K562 (cell line): Measurements from ENCODE around the gene CDC25B. TPM values are rescaled to one million over a fixed set of nuclear protein-coding genes. Genes with fewer than 3 reads are reported as not detected.

ENCODE experiments used
- ATAC-seq: fragments of 200-7000 bp; cut with Tn5 transposase; 3 replicates; pipeline ENCODE4 v1.9.1; 2020; ENCODE audit warnings: moderate library complexity
- BruUV-seq: library from RNA; stranded (reverse); fragments of 400-500 nt; replicated peaks from 2 replicates; lab custom pipeline; 2021; lab: Mats Ljungman, UMichigan
- CTCF ChIA-PET: fragments of 300-600 bp; formaldehyde crosslinking; extraction: SDS; loops from one replicate; lab custom pipeline; 2021; ENCODE audit warnings: low intra/inter-chr PET ratio; lab: Yijun Ruan, JAX
- POLR2A ChIA-PET: fragments of 300-600, 350-650 bp; sonication (Branson Sonifier 250); formaldehyde crosslinking; extraction: SDS; loops from one replicate; lab custom pipeline; 2021; ENCODE audit warnings: antibody characterized with exemption, inconsistent platforms; lab: Yijun Ruan, JAX
- DNase-seq, 4 experiments: peaks; one replicate each; pipeline versions ENCODE4 v3.0.0 to v3.0.0-alpha.2; 2011 to 2018; ENCODE audit warnings: low spot score in 3 of 4, mixed read lengths in 3 of 4; ENCODE audit errors: extremely low read depth in 1 of 4
- FAIRE-seq: peaks from 2 replicates; lab custom pipeline; 2011; peaks lifted over from hg19 to GRCh38; lab: Jason Lieb, UNC
- H2AFZ ChIP-seq: 2 replicates; pipeline ENCODE4 v1.6.0; 2011; ENCODE audit warnings: low read depth, low read length, control low read depth, inconsistent platforms
- H3K27ac ChIP-seq: fragments of 200-600 bp; 3 replicates; pipeline ENCODE4 v1.8.0; 2011; ENCODE audit warnings: low read depth, mild to moderate bottlenecking, control low read depth, inconsistent platforms, low read length, moderate library complexity, mixed read lengths; ENCODE audit errors: extremely low read depth
- H3K27me3 ChIP-seq, 2 experiments: fragments of 300-600 bp in 1 of 2; 2 replicates in 1 of 2; 3 replicates in 1 of 2; pipeline versions ENCODE4 v1.6.0 to v1.8.0; 2011; ENCODE audit warnings: inconsistent platforms in 2 of 2, low read length in 2 of 2, mild to moderate bottlenecking in 1 of 2, mixed read lengths in 1 of 2, moderate library complexity in 1 of 2; ENCODE audit not compliant: control insufficient read depth in 2 of 2, insufficient read depth in 2 of 2
- H3K36me3 ChIP-seq: fragments of 300-600 bp; 3 replicates; pipeline ENCODE4 v1.8.0; 2011; ENCODE audit warnings: mild to moderate bottlenecking, low read length, inconsistent platforms; ENCODE audit not compliant: control insufficient read depth, insufficient read depth
- H3K4me1 ChIP-seq, 2 experiments: fragments of 200-600 bp in 1 of 2; replicated peaks in 1 of 2; 2 replicates in 1 of 2; 3 replicates in 1 of 2; pipeline versions ENCODE4 v1.5.1 to v1.8.0; 2011; ENCODE audit warnings: inconsistent platforms in 2 of 2, low read length in 2 of 2, mild to moderate bottlenecking in 1 of 2, mixed read lengths in 1 of 2, moderate library complexity in 1 of 2; ENCODE audit not compliant: control insufficient read depth in 2 of 2, insufficient read depth in 2 of 2
- H3K4me2 ChIP-seq: 2 replicates; pipeline ENCODE4 v1.6.1; 2011; ENCODE audit warnings: low read length, control low read depth, inconsistent platforms, mixed read lengths; ENCODE audit not compliant: insufficient read depth
- H3K4me3 ChIP-seq: fragments of 200-600 bp; sonication (generic), shearing (Covaris generic); 2 replicates; pipeline ENCODE4 v1.5.1; 2016; ENCODE audit warnings: control low read depth, inconsistent platforms
- H3K79me2 ChIP-seq: fragments of 200-600 bp; 3 replicates; pipeline ENCODE4 v1.8.0; 2011; ENCODE audit warnings: low read length, inconsistent platforms; ENCODE audit not compliant: control insufficient read depth, insufficient read depth
- H3K9ac ChIP-seq, 2 experiments: 2 replicates each; pipeline versions ENCODE4 v1.6.0 to v1.6.1; 2011; ENCODE audit warnings: low read depth in 2 of 2, low read length in 2 of 2, control low read depth in 1 of 2, inconsistent platforms in 1 of 2, mild to moderate bottlenecking in 1 of 2, mixed read lengths in 1 of 2; ENCODE audit not compliant: insufficient read depth in 1 of 2
- H3K9me1 ChIP-seq: one replicate; pipeline ENCODE4 v1.6.0; 2011; ENCODE audit warnings: inconsistent platforms, mild to moderate bottlenecking, low read length, moderate library complexity; ENCODE audit not compliant: control insufficient read depth, insufficient read depth
- H3K9me3 ChIP-seq: replicated peaks from 2 replicates; pipeline ENCODE4 v1.5.1; 2011; ENCODE audit warnings: low read depth, low read length, inconsistent platforms; ENCODE audit not compliant: control insufficient read depth, insufficient read depth
- H4K20me1 ChIP-seq: replicated peaks from 2 replicates; pipeline ENCODE4 v1.6.1; 2011; ENCODE audit warnings: low read length, inconsistent platforms, mixed read lengths; ENCODE audit not compliant: control insufficient read depth, insufficient read depth
- CHD2 ChIP-seq: IDR thresholded peaks from 2 replicates; pipeline ENCODE4 v1.6.1; 2011; ENCODE audit warnings: low read depth, low read length
- JUNB ChIP-seq: fragments of 450-650 bp; formaldehyde crosslinking; conservative IDR thresholded peaks from 2 replicates; pipeline ENCODE4 v1.4.0; 2020; ENCODE audit warnings: mild to moderate bottlenecking
- RCOR1 ChIP-seq, 2 experiments: IDR thresholded peaks; 2 replicates each; pipeline ENCODE4 v1.6.1; 2012; ENCODE audit warnings: low read depth in 2 of 2, low read length in 2 of 2, borderline replicate concordance in 1 of 2, improper control_type of control experiment in 1 of 2
- TBL1XR1 ChIP-seq, 2 experiments: IDR thresholded peaks; 2 replicates each; pipeline ENCODE4 v1.6.1; 2012; ENCODE audit warnings: improper control_type of control experiment in 2 of 2, low read length in 2 of 2, mild to moderate bottlenecking in 1 of 2
- ZFX ChIP-seq: sonication (generic); formaldehyde crosslinking; IDR thresholded peaks from 2 replicates; pipeline ENCODE4 v1.8.0; 2022; ENCODE audit warnings: mild to moderate bottlenecking, missing genetic modification reagents, moderate library complexity
- WGBS: fragments of 100-300 bp; shearing (Covaris generic); methylation state at CpG from one replicate; pipeline ENCODE4 v1.1.6; 2016; ENCODE audit warnings: low coverage, mixed read lengths; ENCODE audit not compliant: insufficient coverage; ENCODE audit errors: missing lambda C conversion rate; 5-methylcytosine and 5-hydroxymethylcytosine counted together
- in situ Hi-C: fragments of 300-500 bp; cut with MboI; formaldehyde crosslinking; loops from 4 replicates; pipeline ENCODE4 v1.15.0; 2018; ENCODE audit warnings: inconsistent platforms, mixed read lengths
- intact Hi-C: fragments of 100-400 bp; cut with micrococcal nuclease; formaldehyde crosslinking; loops from 2 replicates; pipeline ENCODE4 v1.14.2; 2022
- polyA plus RNA-seq, 8 experiments: library from polyadenylated mRNA; depleted of rRNA in 4 of 8; stranded (reverse) in 5 of 8; unstranded in 3 of 8; fragments of >200 nt; fragmentation: Nextera tagmentation in 2 of 8; fragmentation: Illumina TruSeq in 1 of 8; extraction: Ambion mirVana in 2 of 8; extraction: Trizol in 1 of 8; gene quantifications; 2 replicates each; pipeline versions ENCODE4 v1.2.1 to v1.2.3, GENCODE V29; 2011 to 2014; ENCODE audit warnings: inconsistent platforms in 1 of 8, missing spikeins in 1 of 8
- total RNA-seq, 7 experiments: library from RNA; depleted of rRNA in 6 of 7; stranded (reverse); fragments of >200 nt in 6 of 7; fragmentation: Illumina TruSeq in 2 of 7; extraction: Trizol in 2 of 7; gene quantifications; 2 replicates each; pipeline versions ENCODE4 v1.2.1 to v1.2.3, GENCODE V29; 2011 to 2021; ENCODE audit warnings: low replicate concordance in 1 of 7
- TF ChIP-seq, protein P1 (sequence below), 2 experiments: fragments of 450-650 bp; conservative IDR thresholded peaks; 2 replicates each; pipeline ENCODE4 v1.6.1; 2017; ENCODE audit warnings: mild to moderate bottlenecking in 2 of 2, moderate library complexity in 2 of 2
- TF ChIP-seq, protein P2 (sequence below): sonication (generic); formaldehyde crosslinking; IDR thresholded peaks from 2 replicates; pipeline ENCODE4 v1.8.0; 2022; ENCODE audit warnings: mild to moderate bottlenecking, missing genetic modification reagents, borderline replicate concordance
- TF ChIP-seq, protein P3 (sequence below): sonication (generic); formaldehyde crosslinking; IDR thresholded peaks from 2 replicates; pipeline ENCODE4 v1.8.0; 2023; ENCODE audit warnings: missing genetic modification reagents, mild to moderate bottlenecking, borderline replicate concordance

CDC25B gene
- total and polyA plus RNA-seq, 9 of the 15 experiments (the other 6 are each of a cell fraction or from before 2014, with no cell fraction given), result 2.3 to 35.7 (median 9.5) TPM

DNA sequence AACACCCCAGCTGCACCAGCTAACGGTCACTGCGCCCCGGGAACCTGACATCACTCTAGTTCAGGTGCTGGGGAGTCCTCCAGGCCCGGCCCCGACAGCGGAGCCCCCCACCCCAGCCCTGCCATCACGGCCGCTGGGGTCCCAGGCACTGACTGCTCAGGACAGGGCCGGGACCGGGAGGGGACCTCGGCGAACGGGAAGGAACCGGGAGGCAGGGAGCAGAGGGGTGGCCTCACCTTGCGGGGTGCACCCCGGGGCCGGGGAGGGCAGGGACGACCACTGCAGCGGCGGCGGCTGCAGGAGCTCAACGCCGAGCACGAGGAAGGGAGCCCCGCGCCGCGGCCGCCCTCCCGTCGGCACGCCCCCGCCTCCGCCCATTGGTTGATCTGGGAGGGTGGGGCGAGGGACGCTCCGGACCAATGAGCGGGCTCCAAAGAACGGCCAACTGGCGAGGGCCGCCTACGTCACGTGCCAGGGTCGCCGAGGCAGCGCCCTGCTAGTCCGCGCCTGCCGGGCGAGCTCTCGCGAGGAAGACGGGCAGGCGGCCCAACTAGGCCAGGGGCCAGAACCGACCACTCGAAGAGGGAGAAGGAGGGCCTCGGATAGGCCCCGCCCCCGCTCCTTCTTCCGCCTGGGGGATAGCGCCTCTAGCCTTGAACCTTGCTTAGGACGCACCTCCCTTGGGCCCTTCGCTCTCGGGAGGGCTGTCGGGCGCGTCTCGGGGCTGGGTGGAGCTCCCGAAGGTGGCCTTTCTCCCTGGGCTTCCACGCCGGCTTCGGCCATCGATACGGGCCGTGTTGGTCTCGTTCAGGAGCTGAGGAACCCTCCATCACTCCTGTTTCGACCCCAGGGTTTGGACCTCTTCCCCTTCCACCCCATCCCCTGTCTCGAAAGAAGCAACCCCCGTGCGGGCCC, 28.4 kb upstream of the CDC25B start, which contains the start of gene ADISSP:
TSS of gene ADISSP (minus strand) at position 327 of the 915 bp plus-strand sequence. CDS start 7,653 bp downstream, outside the sequence.
- Histone ChIP-seq H3K4me3 (peak within 1 kb of the TSS; percentile 60), H3K79me2 (peaks cover 27% of the 10 kb centered on the region), H3K4me1 (peaks cover 9 to 42% of the 10 kb centered on the region in 2 experiments; a peak in 3 of 5 replicates), H3K27me3 (no peaks in the 10 kb centered on the region), H3K9me3 (no peaks in the 10 kb centered on the region), H3K9me1 (no peaks in the 10 kb centered on the region), H3K36me3 (peaks cover 11% of the 10 kb centered on the region; the same call in 2 of the 3 replicates), H3K27ac (peak within 1 kb of the TSS; percentile 76), H3K4me2 (peak within 1 kb of the TSS; percentile 81), H2AFZ (peak within 1 kb of the TSS; percentile 89), H4K20me1 (no peaks in the 10 kb centered on the region), H3K9ac (peak within 1 kb of the TSS; percentile 60 to 88)
- FAIRE-seq (peak; percentile 96), DNase-seq (peak; percentile 96 to 98 (median 98)), ATAC-seq (peak; percentile 97)
- ChIA-PET CTCF (interaction anchor here (1.1 kb wide), 1 partner anchor 52 kb away, joined by 3 read pairs; no protein-coding TSS in a partner anchor), POLR2A (interaction anchor here (0.7 to 1.1 kb wide), 7 partner anchors 8 to 51 kb away, joined by 3 to 5 read pairs (median 3); partner anchors contain the start of gene SPEF1)
- in situ Hi-C loops, result no loop called here
- BruUV-seq, result no TSS peak
- WGBS, result 2% methylated on average over 17 of the region's 80 CpGs
- intact Hi-C loops, result no loop called here
- TF ChIP-seq, protein P1, sequence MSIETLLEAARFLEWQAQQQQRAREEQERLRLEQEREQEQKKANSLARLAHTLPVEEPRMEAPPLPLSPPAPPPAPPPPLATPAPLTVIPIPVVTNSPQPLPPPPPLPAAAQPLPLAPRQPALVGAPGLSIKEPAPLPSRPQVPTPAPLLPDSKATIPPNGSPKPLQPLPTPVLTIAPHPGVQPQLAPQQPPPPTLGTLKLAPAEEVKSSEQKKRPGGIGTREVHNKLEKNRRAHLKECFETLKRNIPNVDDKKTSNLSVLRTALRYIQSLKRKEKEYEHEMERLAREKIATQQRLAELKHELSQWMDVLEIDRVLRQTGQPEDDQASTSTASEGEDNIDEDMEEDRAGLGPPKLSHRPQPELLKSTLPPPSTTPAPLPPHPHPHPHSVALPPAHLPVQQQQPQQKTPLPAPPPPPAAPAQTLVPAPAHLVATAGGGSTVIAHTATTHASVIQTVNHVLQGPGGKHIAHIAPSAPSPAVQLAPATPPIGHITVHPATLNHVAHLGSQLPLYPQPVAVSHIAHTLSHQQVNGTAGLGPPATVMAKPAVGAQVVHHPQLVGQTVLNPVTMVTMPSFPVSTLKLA (conservative IDR thresholded peaks at IDR 0.05), result peak; percentile 67 to 89
- TF ChIP-seq, protein P2, sequence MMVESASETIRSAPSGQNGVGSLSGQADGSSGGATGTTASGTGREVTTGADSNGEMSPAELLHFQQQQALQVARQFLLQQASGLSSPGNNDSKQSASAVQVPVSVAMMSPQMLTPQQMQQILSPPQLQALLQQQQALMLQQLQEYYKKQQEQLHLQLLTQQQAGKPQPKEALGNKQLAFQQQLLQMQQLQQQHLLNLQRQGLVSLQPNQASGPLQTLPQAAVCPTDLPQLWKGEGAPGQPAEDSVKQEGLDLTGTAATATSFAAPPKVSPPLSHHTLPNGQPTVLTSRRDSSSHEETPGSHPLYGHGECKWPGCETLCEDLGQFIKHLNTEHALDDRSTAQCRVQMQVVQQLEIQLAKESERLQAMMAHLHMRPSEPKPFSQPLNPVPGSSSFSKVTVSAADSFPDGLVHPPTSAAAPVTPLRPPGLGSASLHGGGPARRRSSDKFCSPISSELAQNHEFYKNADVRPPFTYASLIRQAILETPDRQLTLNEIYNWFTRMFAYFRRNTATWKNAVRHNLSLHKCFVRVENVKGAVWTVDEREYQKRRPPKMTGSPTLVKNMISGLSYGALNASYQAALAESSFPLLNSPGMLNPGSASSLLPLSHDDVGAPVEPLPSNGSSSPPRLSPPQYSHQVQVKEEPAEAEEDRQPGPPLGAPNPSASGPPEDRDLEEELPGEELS (CRISPR knock-in tag), result peak; percentile 82; the same call in 1 of the 2 replicates
- TF ChIP-seq, protein P3, sequence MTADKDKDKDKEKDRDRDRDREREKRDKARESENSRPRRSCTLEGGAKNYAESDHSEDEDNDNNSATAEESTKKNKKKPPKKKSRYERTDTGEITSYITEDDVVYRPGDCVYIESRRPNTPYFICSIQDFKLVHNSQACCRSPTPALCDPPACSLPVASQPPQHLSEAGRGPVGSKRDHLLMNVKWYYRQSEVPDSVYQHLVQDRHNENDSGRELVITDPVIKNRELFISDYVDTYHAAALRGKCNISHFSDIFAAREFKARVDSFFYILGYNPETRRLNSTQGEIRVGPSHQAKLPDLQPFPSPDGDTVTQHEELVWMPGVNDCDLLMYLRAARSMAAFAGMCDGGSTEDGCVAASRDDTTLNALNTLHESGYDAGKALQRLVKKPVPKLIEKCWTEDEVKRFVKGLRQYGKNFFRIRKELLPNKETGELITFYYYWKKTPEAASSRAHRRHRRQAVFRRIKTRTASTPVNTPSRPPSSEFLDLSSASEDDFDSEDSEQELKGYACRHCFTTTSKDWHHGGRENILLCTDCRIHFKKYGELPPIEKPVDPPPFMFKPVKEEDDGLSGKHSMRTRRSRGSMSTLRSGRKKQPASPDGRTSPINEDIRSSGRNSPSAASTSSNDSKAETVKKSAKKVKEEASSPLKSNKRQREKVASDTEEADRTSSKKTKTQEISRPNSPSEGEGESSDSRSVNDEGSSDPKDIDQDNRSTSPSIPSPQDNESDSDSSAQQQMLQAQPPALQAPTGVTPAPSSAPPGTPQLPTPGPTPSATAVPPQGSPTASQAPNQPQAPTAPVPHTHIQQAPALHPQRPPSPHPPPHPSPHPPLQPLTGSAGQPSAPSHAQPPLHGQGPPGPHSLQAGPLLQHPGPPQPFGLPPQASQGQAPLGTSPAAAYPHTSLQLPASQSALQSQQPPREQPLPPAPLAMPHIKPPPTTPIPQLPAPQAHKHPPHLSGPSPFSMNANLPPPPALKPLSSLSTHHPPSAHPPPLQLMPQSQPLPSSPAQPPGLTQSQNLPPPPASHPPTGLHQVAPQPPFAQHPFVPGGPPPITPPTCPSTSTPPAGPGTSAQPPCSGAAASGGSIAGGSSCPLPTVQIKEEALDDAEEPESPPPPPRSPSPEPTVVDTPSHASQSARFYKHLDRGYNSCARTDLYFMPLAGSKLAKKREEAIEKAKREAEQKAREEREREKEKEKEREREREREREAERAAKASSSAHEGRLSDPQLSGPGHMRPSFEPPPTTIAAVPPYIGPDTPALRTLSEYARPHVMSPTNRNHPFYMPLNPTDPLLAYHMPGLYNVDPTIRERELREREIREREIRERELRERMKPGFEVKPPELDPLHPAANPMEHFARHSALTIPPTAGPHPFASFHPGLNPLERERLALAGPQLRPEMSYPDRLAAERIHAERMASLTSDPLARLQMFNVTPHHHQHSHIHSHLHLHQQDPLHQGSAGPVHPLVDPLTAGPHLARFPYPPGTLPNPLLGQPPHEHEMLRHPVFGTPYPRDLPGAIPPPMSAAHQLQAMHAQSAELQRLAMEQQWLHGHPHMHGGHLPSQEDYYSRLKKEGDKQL (CRISPR knock-in tag), result no peak
- TF ChIP-seq JUNB (CRISPR knock-in tag) (no peak), CHD2 (peak; percentile 96), RCOR1 (IDR thresholded peaks at IDR 0.05; ENCODE audit: borderline replicate concordance in 1 of 2, low read depth in 2 of 2, low read length in 2 of 2) (no peak; a peak in 1 of 4 replicates), TBL1XR1 (IDR thresholded peaks at IDR 0.05; ENCODE audit: low read length in 2 of 2) (no peak), ZFX (CRISPR knock-in tag) (peak; percentile 95)
